OCI-LY3 (cell line): Measurements from ENCODE around the gene CDC37.

Experiments used
- H2AFZ ChIP-seq: fragments of 200-600, 300-600 bp; shearing (Covaris generic); 2 replicates; pipeline ENCODE4 v1.6.0; 2014; ENCODE audit warnings: antibody characterized with exemption, low read depth, low read length
- H3K27ac ChIP-seq: fragments of 200-600, 300-600 bp; sonication (generic); 2 replicates; pipeline ENCODE4 v1.5.1; 2014; ENCODE audit warnings: mild to moderate bottlenecking, low read length, moderate library complexity, mixed read lengths
- H3K27me3 ChIP-seq: fragments of 200-600, 300-600 bp; sonication (generic); 2 replicates; pipeline ENCODE4 v1.6.1; 2014; ENCODE audit warnings: low read depth, low read length, mixed read lengths
- H3K36me3 ChIP-seq: fragments of 200-600, 300-600 bp; sonication (generic); replicated peaks from 2 replicates; pipeline ENCODE3; 2014; ENCODE audit warnings: low read depth, low read length, mixed read lengths
- H3K4me1 ChIP-seq: fragments of 300-600, 200-600 bp; sonication (generic); 2 replicates; pipeline ENCODE4 v1.6.1; 2014; ENCODE audit warnings: low read length, mixed read lengths
- H3K4me2 ChIP-seq: fragments of 200-600, 300-600 bp; sonication (generic); 2 replicates; pipeline ENCODE4 v1.6.1; 2014; ENCODE audit warnings: low read length, mixed read lengths
- H3K4me3 ChIP-seq: fragments of 300-600, 200-600 bp; sonication (generic); 2 replicates; pipeline ENCODE4 v1.5.1; 2014; ENCODE audit warnings: antibody characterized with exemption, mild to moderate bottlenecking, low read length, moderate library complexity
- H3K79me2 ChIP-seq: fragments of 300-600, 200-600 bp; shearing (Covaris generic); 2 replicates; pipeline ENCODE4 v1.6.1; 2014; ENCODE audit warnings: mild to moderate bottlenecking, low read length, mixed read lengths
- H3K9ac ChIP-seq: fragments of 300-600, 200-600 bp; shearing (Covaris generic); 2 replicates; pipeline ENCODE4 v1.6.0; 2014; ENCODE audit warnings: mild to moderate bottlenecking, low read length, moderate library complexity
- H3K9me3 ChIP-seq: fragments of 200-600, 300-600 bp; shearing (Covaris generic); 2 replicates; pipeline ENCODE4 v1.6.1; 2014; ENCODE audit warnings: low read length, mixed read lengths; ENCODE audit not compliant: insufficient read depth
- H4K20me1 ChIP-seq: fragments of 200-600, 300-600 bp; sonication (generic); 2 replicates; pipeline ENCODE4 v1.6.1; 2016; ENCODE audit warnings: low read length, mixed read lengths; ENCODE audit not compliant: insufficient read depth
- CTCF ChIP-seq: fragments of 200-600, 300-600 bp; sonication (generic); IDR thresholded peaks from 2 replicates; pipeline ENCODE4 v1.5.1; 2014; ENCODE audit warnings: antibody characterized with exemption, low read length, low read depth
- EZH2phosphoT487 ChIP-seq: fragments of 200-600 bp; shearing (Covaris generic); IDR thresholded peaks from 2 replicates; pipeline ENCODE4 v1.6.1; 2018; ENCODE audit warnings: antibody characterized with exemption, mixed run types, low read depth

The CDC37 gene

GRCh38 chr19:10343495-10343894, 59.8 kb downstream of the CDC37 start:
- peaks cover 15% of the 10 kb centered on the region for H3K4me1 ChIP-seq
- H3K4me2 ChIP-seq: no peak overlapping the region
- H3K4me3 ChIP-seq: no peak overlapping the region
- no peak for TF ChIP-seq EZH2phosphoT487
- no peak for TF ChIP-seq CTCF
- H3K27ac ChIP-seq: no peak overlapping the region
- H3K27me3 ChIP-seq: no peaks in the 10 kb centered on the region
- no peaks in the 10 kb centered on the region for H3K36me3 ChIP-seq
- H3K79me2 ChIP-seq: peaks cover 8% of the 10 kb centered on the region
- no peak overlapping the region for H3K9ac ChIP-seq
- no peaks in the 10 kb centered on the region for H3K9me3 ChIP-seq
- no peaks in the 10 kb centered on the region for H4K20me1 ChIP-seq
- no peak overlapping the region for H2AFZ ChIP-seq
